Peyer's patch (tissue), 4 donors: ENCODE results near the gene SMARCA1.
"Not testable (repeated sequence)": the region's sequence is repeated elsewhere in the genome, so short reads cannot be mapped to it uniquely, and the experiment has no call there.

Source experiments
- POLR2A ChIP-seq, 2 donors: fragments of 450-650 bp; IDR thresholded peaks; one replicate each; pipeline ENCODE4 v1.5.1; 2017; ENCODE audit warnings: antibody characterized with exemption in 2 of 2, mild to moderate bottlenecking in 2 of 2, moderate library complexity in 2 of 2
- TF ChIP-seq, protein P1 (sequence below), 6 experiments: fragments of 450-650 bp in 4 of 6; fragments of 200-600 bp in 2 of 6; sonication (generic) in 1 of 6; IDR thresholded peaks; one replicate each; pipeline ENCODE4 v1.5.1; 2017 to 2019; ENCODE audit warnings: antibody characterized with exemption in 6 of 6, mild to moderate bottlenecking in 3 of 6, moderate library complexity in 1 of 6

DNA sequence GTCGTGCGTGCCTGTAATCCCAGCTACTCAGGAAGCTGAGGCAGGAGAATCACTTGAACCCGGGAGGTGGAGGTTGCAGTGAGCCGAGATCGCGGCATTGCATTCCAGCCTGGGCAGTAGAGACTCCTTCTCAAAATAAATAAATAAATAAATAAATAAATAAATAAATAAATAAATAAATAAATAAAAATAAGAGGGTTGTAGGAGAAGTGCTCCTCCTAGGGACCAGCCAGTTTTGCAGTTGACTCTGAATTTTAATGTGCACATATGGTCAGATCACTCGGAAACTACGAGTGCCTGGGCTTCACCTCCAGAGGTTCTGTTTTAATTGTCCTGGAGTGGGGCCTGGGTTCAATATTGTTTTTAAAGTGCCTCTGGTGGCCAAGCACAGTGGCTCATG is 31.5 kb upstream of the SMARCA1 start:
- TF ChIP-seq, protein P1, sequence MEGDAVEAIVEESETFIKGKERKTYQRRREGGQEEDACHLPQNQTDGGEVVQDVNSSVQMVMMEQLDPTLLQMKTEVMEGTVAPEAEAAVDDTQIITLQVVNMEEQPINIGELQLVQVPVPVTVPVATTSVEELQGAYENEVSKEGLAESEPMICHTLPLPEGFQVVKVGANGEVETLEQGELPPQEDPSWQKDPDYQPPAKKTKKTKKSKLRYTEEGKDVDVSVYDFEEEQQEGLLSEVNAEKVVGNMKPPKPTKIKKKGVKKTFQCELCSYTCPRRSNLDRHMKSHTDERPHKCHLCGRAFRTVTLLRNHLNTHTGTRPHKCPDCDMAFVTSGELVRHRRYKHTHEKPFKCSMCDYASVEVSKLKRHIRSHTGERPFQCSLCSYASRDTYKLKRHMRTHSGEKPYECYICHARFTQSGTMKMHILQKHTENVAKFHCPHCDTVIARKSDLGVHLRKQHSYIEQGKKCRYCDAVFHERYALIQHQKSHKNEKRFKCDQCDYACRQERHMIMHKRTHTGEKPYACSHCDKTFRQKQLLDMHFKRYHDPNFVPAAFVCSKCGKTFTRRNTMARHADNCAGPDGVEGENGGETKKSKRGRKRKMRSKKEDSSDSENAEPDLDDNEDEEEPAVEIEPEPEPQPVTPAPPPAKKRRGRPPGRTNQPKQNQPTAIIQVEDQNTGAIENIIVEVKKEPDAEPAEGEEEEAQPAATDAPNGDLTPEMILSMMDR (IDR thresholded peaks at IDR 0.05) = not testable (repeated sequence)
- not testable (repeated sequence) for TF ChIP-seq POLR2A (IDR thresholded peaks at IDR 0.05)
